Peyer's patch (tissue), 4 donors: Measurements from ENCODE around the gene BRD9.
"Not testable (repeated sequence)": the region's sequence is repeated elsewhere in the genome, so short reads cannot be mapped to it uniquely, and the experiment has no call there.

Source experiments
- POLR2A ChIP-seq, 2 donors: fragments of 450-650 bp; IDR thresholded peaks; one replicate each; pipeline ENCODE4 v1.5.1; 2017; ENCODE audit warnings: antibody characterized with exemption in 2 of 2, mild to moderate bottlenecking in 2 of 2, moderate library complexity in 2 of 2
- TF ChIP-seq, protein P1 (sequence below), 6 experiments: fragments of 450-650 bp in 4 of 6; fragments of 200-600 bp in 2 of 6; sonication (generic) in 1 of 6; IDR thresholded peaks; one replicate each; pipeline ENCODE4 v1.5.1; 2017 to 2019; ENCODE audit warnings: antibody characterized with exemption in 6 of 6, mild to moderate bottlenecking in 3 of 6, moderate library complexity in 1 of 6

GRCh38 chr5:915346-915745 is 22.7 kb upstream of the BRD9 start:
- TF ChIP-seq, protein P1, sequence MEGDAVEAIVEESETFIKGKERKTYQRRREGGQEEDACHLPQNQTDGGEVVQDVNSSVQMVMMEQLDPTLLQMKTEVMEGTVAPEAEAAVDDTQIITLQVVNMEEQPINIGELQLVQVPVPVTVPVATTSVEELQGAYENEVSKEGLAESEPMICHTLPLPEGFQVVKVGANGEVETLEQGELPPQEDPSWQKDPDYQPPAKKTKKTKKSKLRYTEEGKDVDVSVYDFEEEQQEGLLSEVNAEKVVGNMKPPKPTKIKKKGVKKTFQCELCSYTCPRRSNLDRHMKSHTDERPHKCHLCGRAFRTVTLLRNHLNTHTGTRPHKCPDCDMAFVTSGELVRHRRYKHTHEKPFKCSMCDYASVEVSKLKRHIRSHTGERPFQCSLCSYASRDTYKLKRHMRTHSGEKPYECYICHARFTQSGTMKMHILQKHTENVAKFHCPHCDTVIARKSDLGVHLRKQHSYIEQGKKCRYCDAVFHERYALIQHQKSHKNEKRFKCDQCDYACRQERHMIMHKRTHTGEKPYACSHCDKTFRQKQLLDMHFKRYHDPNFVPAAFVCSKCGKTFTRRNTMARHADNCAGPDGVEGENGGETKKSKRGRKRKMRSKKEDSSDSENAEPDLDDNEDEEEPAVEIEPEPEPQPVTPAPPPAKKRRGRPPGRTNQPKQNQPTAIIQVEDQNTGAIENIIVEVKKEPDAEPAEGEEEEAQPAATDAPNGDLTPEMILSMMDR (IDR thresholded peaks at IDR 0.05), result not testable (repeated sequence)
- TF ChIP-seq POLR2A (IDR thresholded peaks at IDR 0.05), result not testable (repeated sequence)
